HPDE6-E6E7 (cell line): ENCODE data around the gene SLC25A1.

Source experiments
- DNase-seq: peaks from one replicate; pipeline ENCODE4 v3.0.0; 2011; ENCODE audit warnings: missing footprints; ENCODE audit errors: extremely low spot score

Gene SLC25A1

GRCh38 chr22:19181786-19182471 lies 3.4 kb upstream of the SLC25A1 start:
- no peak for DNase-seq

- no peak for DNase-seq
These were observed 2.3 kb upstream of the SLC25A1 start for GRCh38 chr22:19180740-19181410.

DNA sequence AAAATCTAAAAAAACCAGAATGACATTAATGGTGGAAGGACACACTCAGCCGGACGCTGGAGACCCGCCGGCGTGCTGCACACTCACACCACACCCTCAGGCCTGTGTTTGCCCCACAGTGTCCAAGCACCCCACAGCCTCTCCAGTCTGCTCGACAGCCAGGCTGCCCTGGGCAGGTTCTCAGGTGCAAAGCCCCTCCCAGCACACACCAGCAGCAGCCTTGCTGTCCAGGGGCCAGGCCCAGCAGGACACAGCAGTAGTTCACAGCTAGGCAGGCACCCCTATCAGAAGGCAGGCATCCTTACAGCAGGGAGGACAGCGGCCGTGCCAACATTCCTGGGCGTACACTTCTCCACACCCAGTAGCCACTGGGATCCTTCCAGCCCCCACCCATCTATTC lies 1.7 kb upstream of the SLC25A1 start:
- no peak for DNase-seq

DNA sequence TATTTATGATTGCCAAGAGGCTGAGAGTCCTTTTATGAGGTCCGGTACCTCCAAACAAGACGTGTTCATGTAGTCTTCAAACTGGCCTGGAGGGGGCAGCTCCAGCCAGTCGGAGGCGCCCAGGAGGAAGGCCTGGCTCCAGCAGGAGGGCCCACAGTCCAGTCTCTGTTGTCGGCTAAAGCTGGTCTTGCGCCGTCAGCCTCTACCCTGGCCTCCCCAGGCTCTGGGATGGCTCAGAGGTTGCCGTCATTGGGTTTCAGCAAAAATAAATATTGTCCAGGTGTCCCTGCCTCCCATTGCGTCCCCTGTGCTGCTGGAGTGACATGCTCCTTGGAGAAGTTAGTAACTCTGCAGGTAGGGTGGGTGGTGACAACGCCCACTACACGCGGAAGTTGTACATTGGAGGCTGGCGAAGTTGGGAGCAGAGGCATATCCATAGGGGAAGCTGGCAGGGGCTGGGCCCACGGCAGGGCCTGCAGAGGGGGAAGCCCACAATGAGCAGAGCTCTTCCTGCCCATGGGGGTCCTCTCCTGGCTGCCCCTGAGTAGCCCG lies 1.0 kb upstream of the SLC25A1 start:
- peak; percentile 70 for DNase-seq

GRCh38 chr22:19178065-19178656 lies 375 bp downstream of the SLC25A1 start:
- no peak for DNase-seq

- DNase-seq: no peak
These were observed 1.1 kb downstream of the SLC25A1 start for GRCh38 chr22:19177164-19178064.

DNA sequence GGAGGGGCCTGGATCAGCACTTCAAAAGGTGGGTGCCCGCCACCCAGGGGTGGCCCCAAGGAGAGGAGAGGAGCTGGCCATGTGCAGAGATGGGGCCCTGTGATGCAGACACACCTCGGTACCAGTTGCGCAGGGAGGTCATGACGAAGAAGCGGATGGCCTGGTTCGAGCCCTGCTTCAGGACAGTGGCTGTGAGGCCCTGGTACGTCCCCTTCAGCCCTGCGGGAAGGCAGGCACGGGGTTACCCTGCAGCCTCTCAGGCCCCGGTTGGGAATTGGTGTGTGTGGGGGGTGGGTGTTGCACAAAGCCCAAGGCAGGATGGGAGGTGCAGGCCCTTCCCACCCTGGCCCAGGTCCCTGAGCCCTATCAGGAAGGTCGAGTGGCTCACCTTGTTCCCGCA lies 1.8 kb downstream of the SLC25A1 start:
- DNase-seq: no peak

GRCh38 chr22:19176175-19176643 lies 2.3 kb downstream of the SLC25A1 start:
- no peak for DNase-seq

DNA sequence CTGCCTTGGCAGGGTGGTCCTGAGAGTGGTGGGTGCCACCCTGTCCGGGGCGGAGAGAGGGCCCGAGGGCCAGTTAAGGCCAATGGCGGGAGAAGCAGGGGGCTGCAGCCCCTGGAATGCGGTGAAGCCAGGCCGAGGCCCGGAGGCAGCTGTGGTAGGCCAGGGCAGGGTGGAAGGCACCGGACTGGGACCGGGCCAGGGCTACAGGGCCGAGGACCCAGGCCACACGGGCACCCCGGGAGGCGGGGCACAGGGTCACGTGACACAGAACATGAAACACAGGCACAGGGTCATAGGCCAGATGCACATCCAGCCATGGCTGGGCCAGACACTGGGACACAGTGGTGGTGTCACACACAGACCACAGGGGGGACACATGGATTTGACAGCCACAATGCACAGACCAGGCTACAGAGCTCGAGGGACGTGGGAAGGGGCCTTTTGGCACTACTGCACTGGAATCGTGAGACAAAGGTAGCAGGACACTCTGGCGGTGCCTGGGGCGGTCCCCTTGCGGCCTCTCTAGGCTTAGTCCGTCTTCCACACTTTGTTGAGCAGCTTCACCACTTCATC lies 2.8 kb downstream of the SLC25A1 start:
- DNase-seq: no peak

- DNase-seq: no peak
These were observed 3.4 kb downstream of the SLC25A1 start for GRCh38 chr22:19175026-19175601.

- DNase-seq: no peak
These were observed 4.2 kb downstream of the SLC25A1 start for GRCh38 chr22:19174106-19175025.

DNA sequence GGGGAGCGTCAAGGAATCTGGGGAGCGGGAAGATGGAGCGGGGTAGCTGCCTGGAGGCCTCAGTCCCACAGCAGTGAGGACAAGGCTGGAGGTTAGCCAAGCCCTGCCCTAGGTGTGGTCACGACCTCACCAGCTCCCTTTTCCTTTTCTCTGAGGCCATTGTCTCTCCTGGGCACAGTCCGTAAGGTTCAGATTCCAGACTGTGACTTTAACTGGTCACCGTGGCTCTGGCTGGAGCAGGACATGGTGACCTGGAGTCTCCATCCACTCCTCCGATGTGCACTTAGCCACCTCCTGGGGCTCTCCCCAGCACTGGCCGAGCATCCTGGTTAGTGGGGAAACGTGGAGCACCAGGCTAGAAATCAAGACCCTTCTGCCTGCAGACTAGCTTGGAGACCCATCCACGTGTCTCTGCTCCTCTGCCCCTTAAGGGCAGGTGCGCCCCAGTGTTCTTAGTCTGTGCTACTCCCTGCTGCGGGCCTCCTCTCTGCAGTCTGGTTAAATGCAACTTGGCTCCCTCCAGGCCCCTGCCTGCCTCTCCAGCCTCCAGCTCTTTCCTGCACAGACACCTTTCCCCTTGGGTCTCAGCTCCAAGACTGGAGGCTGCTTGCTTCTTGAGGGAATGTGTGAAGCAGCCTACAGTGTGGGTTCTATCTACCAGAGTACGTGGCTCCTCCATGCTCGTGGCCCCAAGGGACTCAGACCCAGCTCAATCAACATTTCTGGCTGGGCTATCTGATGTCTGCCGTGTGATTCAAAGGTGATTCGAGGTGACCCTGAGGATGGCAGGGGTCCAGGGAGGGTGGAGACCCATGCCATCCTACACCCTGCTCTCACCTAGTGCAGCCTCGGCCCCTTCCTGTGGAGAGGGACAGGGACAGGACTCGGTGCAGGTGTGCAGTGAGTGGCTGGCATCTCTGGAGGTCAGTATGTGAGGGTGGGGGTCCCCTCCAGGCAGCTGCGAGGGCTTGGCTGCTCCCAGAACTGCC lies 5.2 kb downstream of the SLC25A1 start:
- no peak for DNase-seq

GRCh38 chr22:19172213-19173046 lies 6.1 kb downstream of the SLC25A1 start:
- DNase-seq: no peak

DNA sequence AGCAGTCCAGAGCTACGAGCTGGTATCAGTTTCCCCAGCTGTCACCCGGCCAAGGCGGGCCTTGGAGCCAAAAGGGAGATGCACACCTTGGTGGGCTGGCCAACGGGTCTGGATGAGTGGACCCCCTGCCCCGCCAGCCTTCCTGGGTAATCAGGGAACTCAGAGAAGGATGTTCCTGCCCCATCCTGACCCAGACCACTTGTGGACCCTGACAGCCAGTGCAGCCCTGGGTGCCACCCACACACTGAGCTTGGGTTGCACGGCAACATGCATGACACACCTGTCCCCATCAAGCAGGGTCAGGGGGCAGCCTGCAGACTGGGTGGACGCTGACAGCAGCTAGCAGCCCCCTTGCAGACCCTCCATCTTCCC lies 8.6 kb downstream of the SLC25A1 start:
- DNase-seq: no peak

GRCh38 chr22:19169002-19169946 lies 9.3 kb downstream of the SLC25A1 start:
- no peak for DNase-seq

- DNase-seq: no peak
These were observed 10.2 kb downstream of the SLC25A1 start for GRCh38 chr22:19168088-19168890.
